ENCODE data around the gene NEAT1.

The NEAT1 gene

GRCh38 chr11:65396769-65397745 is 25.5 kb upstream of the NEAT1 start:
- H3K9me3 Mint-ChIP-seq = no peaks in the 10 kb centered on the region
- H3K36me3 Mint-ChIP-seq (ENCODE audit: low read depth) = peaks cover 24% of the 10 kb centered on the region
- H3K4me3 Mint-ChIP-seq = no peak overlapping the region
- H3K4me1 Mint-ChIP-seq (ENCODE audit: low read depth) = peaks cover 5% of the 10 kb centered on the region
- no peaks in the 10 kb centered on the region for H3K27me3 Mint-ChIP-seq (ENCODE audit: low read depth)
- peak overlapping the region; percentile 1 for H3K27ac Mint-ChIP-seq

GRCh38 chr11:65398362-65398910 is 24.2 kb upstream of the NEAT1 start:
- no peak overlapping the region for H3K27ac Mint-ChIP-seq

GRCh38 chr11:65399249-65399648 is 23.3 kb upstream of the NEAT1 start:
- Mint-ChIP-seq H3K4me3 (no peak overlapping the region), H3K36me3 (ENCODE audit: low read depth) (peaks cover 24% of the 10 kb centered on the region), H3K4me1 (ENCODE audit: low read depth) (peaks cover 8% of the 10 kb centered on the region), H3K9me3 (no peaks in the 10 kb centered on the region), H3K27ac (no peak overlapping the region), H3K27me3 (ENCODE audit: low read depth) (no peaks in the 10 kb centered on the region)

More at GRCh38 chr11:65398362-65398910, 24.2 kb upstream of the NEAT1 start:
- Mint-ChIP-seq H3K4me3 (no peak overlapping the region), H3K27me3 (ENCODE audit: low read depth) (no peaks in the 10 kb centered on the region), H3K36me3 (ENCODE audit: low read depth) (peaks cover 24% of the 10 kb centered on the region), H3K4me1 (ENCODE audit: low read depth) (peaks cover 6% of the 10 kb centered on the region), H3K9me3 (no peaks in the 10 kb centered on the region)

DNA sequence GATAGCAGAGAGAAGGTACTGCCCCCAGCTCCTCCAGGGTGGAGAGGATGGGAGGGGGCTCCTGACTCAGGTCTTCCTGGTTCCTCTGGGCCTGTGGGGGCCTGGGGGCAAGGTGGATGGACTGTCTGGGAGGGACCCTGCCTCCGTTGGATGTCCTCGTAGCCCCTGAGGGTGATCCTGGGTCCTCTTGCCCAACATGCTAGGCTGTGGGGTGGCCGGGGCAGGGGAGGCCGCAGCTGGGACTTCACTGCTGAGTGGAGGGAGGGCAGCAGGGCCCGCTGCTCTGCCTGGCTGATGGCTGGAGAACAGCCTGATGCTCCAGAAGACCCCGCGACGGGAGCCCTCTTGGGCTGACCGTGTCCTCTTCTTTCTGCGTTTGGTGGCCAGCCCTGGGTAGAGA is 22.8 kb upstream of the NEAT1 start:
- H3K4me1 Mint-ChIP-seq (ENCODE audit: low read depth) = peaks cover 8% of the 10 kb centered on the region
- H3K27me3 Mint-ChIP-seq (ENCODE audit: low read depth) = no peaks in the 10 kb centered on the region
- H3K4me3 Mint-ChIP-seq = no peak overlapping the region
- H3K27ac Mint-ChIP-seq = no peak overlapping the region
- peaks cover 24% of the 10 kb centered on the region for H3K36me3 Mint-ChIP-seq (ENCODE audit: low read depth)
- no peaks in the 10 kb centered on the region for H3K9me3 Mint-ChIP-seq

- Mint-ChIP-seq H3K36me3 (ENCODE audit: low read depth) (peaks cover 26% of the 10 kb centered on the region), H3K4me3 (no peak overlapping the region), H3K4me1 (ENCODE audit: low read depth) (peaks cover 8% of the 10 kb centered on the region), H3K9me3 (no peaks in the 10 kb centered on the region), H3K27ac (no peak overlapping the region), H3K27me3 (ENCODE audit: low read depth) (no peaks in the 10 kb centered on the region)
Observed at GRCh38 chr11:65400307-65401072, 22.1 kb upstream of the NEAT1 start.

DNA sequence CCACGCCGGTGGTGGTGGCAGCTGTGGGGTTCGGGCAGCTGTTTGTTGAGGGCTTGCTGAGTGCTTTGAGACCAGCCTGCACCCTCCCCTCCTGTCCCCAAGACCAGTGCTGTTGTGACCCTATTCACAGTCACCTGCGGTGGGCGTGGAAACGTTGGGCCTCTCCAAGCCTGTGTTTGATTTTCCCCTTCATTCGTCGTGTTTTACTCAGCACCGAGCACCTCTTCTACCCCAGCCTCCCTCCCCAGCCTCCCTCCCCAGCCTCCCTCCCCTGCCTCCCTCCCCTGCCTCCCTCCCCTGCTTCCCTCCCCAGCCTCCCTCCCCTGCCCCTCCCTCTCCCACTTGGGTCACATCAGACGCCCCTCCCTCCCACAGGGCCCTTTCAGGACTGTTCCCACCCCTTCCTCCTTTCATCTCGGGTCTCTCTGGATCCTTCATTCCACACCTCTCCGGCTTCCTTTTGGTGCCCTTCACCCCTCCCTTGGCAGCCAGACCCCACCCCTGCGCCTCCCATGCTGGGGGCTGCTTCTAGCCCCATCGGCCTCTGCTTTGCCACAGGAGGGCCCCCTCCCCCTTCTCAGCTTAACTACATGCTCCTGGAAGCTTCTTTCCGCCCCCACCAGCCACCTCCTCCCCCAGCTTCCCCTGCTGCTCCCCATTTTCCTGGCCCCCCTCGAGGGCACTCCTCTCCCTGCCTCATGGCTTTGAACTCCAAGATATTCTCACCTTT is 21.4 kb upstream of the NEAT1 start:
- Mint-ChIP-seq H3K27ac (no peak overlapping the region), H3K4me1 (ENCODE audit: low read depth) (peaks cover 8% of the 10 kb centered on the region)

GRCh38 chr11:65401803-65402248 is 20.8 kb upstream of the NEAT1 start:
- Mint-ChIP-seq H3K36me3 (ENCODE audit: low read depth) (peaks cover 24% of the 10 kb centered on the region), H3K9me3 (no peaks in the 10 kb centered on the region), H3K4me3 (no peak overlapping the region), H3K27ac (no peak overlapping the region), H3K27me3 (ENCODE audit: low read depth) (no peaks in the 10 kb centered on the region), H3K4me1 (ENCODE audit: low read depth) (peaks cover 8% of the 10 kb centered on the region)

More for the DNA sequence above, 21.4 kb upstream of the NEAT1 start:
- Mint-ChIP-seq H3K27me3 (ENCODE audit: low read depth) (no peaks in the 10 kb centered on the region), H3K9me3 (no peaks in the 10 kb centered on the region), H3K4me3 (no peak overlapping the region), H3K36me3 (ENCODE audit: low read depth) (peaks cover 24% of the 10 kb centered on the region)

DNA sequence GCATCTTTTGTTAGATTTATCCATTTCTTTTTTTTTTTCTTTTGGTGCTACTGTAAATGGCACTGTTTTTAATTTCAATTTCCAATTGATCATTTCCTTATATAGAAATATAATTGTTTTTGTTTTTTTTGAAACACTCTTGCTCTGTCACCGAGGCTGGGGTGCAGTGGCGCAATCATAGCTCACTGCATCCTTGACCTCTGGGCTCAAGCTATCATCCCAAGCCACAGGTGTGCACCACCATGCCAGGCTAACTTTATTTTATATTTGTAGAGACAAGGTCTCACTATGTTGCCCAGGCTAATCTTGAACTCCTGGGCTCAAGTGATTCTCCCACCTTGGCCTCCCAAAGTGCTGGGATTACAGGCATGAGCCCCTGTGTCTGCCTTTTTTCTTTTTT is 19.8 kb upstream of the NEAT1 start:
- Mint-ChIP-seq H3K36me3 (ENCODE audit: low read depth) (peaks cover 19% of the 10 kb centered on the region), H3K27ac (no peak overlapping the region), H3K9me3 (no peaks in the 10 kb centered on the region), H3K4me1 (ENCODE audit: low read depth) (peaks cover 8% of the 10 kb centered on the region), H3K4me3 (no peak overlapping the region), H3K27me3 (ENCODE audit: low read depth) (no peaks in the 10 kb centered on the region)

- Mint-ChIP-seq H3K27me3 (ENCODE audit: low read depth) (no peaks in the 10 kb centered on the region), H3K9me3 (no peaks in the 10 kb centered on the region), H3K27ac (peak overlapping the region; percentile 49), H3K36me3 (ENCODE audit: low read depth) (peaks cover 12% of the 10 kb centered on the region), H3K4me1 (ENCODE audit: low read depth) (peaks cover 8% of the 10 kb centered on the region), H3K4me3 (no peak overlapping the region)
Observed at GRCh38 chr11:65403607-65404121, 18.9 kb upstream of the NEAT1 start.

DNA sequence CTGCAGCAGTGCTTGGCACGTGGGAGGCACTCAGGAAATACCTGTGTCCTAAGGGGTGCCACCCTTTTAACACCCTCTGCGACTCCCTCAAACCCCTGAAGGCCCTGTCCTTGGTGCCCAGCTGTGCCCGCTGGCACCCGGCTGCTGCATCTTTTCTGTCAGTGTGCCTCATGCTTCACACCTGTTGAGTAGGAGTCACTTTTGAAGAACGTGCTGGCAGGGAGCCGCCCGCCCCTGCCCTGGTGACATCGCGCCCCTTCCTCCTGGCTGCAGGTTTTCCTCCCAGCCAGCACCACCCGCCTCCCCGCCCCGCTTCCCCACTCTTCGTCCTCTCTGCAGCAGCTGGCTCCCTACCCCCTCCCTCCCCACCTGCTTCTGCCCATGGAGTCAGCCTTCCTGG is 18.4 kb upstream of the NEAT1 start:
- peaks cover 8% of the 10 kb centered on the region for H3K4me1 Mint-ChIP-seq (ENCODE audit: low read depth)
- no peak overlapping the region for H3K27ac Mint-ChIP-seq
- no peak overlapping the region for H3K4me3 Mint-ChIP-seq
- no peaks in the 10 kb centered on the region for H3K9me3 Mint-ChIP-seq
- H3K27me3 Mint-ChIP-seq (ENCODE audit: low read depth) = no peaks in the 10 kb centered on the region
- H3K36me3 Mint-ChIP-seq (ENCODE audit: low read depth) = peaks cover 13% of the 10 kb centered on the region

- Mint-ChIP-seq H3K4me1 (ENCODE audit: low read depth) (peaks cover 8% of the 10 kb centered on the region), H3K27me3 (ENCODE audit: low read depth) (no peaks in the 10 kb centered on the region), H3K9me3 (no peaks in the 10 kb centered on the region), H3K36me3 (ENCODE audit: low read depth) (peaks cover 14% of the 10 kb centered on the region), H3K4me3 (no peak overlapping the region), H3K27ac (no peak overlapping the region)
Observed at GRCh38 chr11:65404638-65405339, 17.8 kb upstream of the NEAT1 start.

DNA sequence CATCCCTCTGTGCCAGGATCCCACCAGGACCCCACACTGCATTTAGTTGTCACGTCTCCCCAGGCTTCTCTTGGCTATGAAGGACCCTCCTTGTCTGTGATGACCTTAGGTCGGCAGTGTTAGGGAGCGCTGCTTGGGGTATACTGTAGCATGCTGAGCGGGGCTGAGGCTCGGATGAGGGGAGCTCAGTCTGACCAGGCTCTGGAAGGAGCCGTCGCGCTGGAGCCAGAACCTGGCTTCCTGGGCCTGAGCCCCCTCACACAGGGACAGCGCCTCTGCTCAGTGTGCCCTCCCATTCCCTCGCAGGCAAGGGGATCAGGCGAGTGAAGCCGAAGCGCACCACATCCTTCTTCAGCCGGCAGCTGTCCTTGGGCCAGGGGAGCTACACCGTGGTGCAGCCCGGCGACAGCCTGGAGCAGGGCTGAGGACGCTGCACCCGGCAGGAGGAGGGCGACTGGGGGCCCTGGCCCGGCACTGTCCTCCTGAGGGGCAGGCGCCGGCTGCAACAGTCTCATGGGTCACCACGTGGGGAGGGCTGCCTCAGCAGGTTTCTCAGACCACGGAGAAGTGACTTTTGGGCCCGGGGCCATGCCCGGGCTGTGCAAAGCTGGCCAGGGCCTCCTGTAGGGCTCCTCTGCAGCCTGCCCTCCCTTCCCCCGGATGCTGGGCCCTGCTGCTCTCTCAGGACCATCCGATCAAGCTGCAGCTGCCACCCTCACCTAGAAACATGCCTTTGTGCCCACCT is 11.5 kb upstream of the NEAT1 start:
- no peaks in the 10 kb centered on the region for H3K27me3 Mint-ChIP-seq (ENCODE audit: low read depth)
- no peaks in the 10 kb centered on the region for H3K9me3 Mint-ChIP-seq
- H3K4me1 Mint-ChIP-seq (ENCODE audit: low read depth) = peaks cover 5% of the 10 kb centered on the region
- no peak overlapping the region for H3K27ac Mint-ChIP-seq
- H3K36me3 Mint-ChIP-seq (ENCODE audit: low read depth) = peaks cover 12% of the 10 kb centered on the region
- H3K4me3 Mint-ChIP-seq = no peak overlapping the region

GRCh38 chr11:65411681-65412070 is 10.9 kb upstream of the NEAT1 start:
- H3K4me1 Mint-ChIP-seq (ENCODE audit: low read depth) = peaks cover 9% of the 10 kb centered on the region
- H3K27ac Mint-ChIP-seq = no peak overlapping the region
- H3K27me3 Mint-ChIP-seq (ENCODE audit: low read depth) = no peaks in the 10 kb centered on the region
- peaks cover 12% of the 10 kb centered on the region for H3K36me3 Mint-ChIP-seq (ENCODE audit: low read depth)
- no peak overlapping the region for H3K4me3 Mint-ChIP-seq
- H3K9me3 Mint-ChIP-seq = no peaks in the 10 kb centered on the region
